ENCODE results near the gene CBLIF. TPM values are rescaled to one million over a fixed set of nuclear protein-coding genes. Genes with fewer than 3 reads are reported as not detected.

CBLIF gene
- total RNA-seq, 1 experiment from 2014 or later, result not detected

DNA sequence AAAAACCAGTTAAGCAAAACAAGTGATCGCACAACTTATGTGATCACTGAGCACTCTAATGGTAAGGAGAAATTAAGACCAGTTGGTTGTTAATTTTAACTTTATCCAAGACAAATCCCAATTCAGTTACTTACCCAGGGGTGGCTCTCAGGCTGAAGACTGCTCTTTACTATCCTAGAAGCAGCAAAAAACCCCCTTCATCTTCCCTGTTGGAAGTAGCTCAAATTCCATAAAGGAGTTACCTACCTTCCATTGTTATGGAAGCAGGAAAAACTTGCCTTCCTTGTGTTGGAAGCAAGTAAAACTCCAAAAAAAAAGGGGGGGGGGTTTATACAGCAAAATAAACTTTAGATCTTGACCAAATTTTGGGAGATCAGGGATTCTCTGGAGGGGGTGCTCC lies 29.5 kb downstream of the CBLIF start:
- Histone ChIP-seq H3K27me3 (ENCODE audit: insufficient read depth, low read depth) (no peaks in the 10 kb centered on the region), H3K79me2 (ENCODE audit: low read depth) (no peaks in the 10 kb centered on the region), H3K27ac (no peak overlapping the region), H3K9me2 (ENCODE audit: insufficient read depth) (no peaks in the 10 kb centered on the region), H2AFZ (no peak overlapping the region), H3K4me2 (no peak overlapping the region), H3K36me3 (ENCODE audit: low read depth) (no peaks in the 10 kb centered on the region), H3K4me3 (no peak overlapping the region), H3F3A (ENCODE audit: insufficient read depth, low read depth) (peaks cover 8% of the 10 kb centered on the region; the same call in 1 of the 2 replicates), H4K20me1 (ENCODE audit: insufficient read depth) (no peaks in the 10 kb centered on the region), H3K9me3 (ENCODE audit: insufficient read depth, low read depth) (no peaks in the 10 kb centered on the region), H3K4me1 (replicated peaks; ENCODE audit: insufficient read depth) (peaks cover 5% of the 10 kb centered on the region; the same call in 1 of the 2 replicates)
- POLR2A ChIA-PET (ENCODE audit: unreplicated experiment), result no interaction called here
- intact Hi-C loops (cut with micrococcal nuclease; ENCODE audit: unreplicated experiment), result loop anchor here (5.0 kb wide), 1 partner anchor 773 kb away; no protein-coding TSS in a partner anchor
- CTCF ChIA-PET, result interaction anchor here (0.6 kb wide), 2 partner anchors 9 to 113 kb away, joined by 3 to 4 read pairs; no protein-coding TSS in a partner anchor
- BruUV-seq (replicated peaks), result no TSS peak
- TF ChIP-seq, protein P1, sequence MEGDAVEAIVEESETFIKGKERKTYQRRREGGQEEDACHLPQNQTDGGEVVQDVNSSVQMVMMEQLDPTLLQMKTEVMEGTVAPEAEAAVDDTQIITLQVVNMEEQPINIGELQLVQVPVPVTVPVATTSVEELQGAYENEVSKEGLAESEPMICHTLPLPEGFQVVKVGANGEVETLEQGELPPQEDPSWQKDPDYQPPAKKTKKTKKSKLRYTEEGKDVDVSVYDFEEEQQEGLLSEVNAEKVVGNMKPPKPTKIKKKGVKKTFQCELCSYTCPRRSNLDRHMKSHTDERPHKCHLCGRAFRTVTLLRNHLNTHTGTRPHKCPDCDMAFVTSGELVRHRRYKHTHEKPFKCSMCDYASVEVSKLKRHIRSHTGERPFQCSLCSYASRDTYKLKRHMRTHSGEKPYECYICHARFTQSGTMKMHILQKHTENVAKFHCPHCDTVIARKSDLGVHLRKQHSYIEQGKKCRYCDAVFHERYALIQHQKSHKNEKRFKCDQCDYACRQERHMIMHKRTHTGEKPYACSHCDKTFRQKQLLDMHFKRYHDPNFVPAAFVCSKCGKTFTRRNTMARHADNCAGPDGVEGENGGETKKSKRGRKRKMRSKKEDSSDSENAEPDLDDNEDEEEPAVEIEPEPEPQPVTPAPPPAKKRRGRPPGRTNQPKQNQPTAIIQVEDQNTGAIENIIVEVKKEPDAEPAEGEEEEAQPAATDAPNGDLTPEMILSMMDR (conservative IDR thresholded peaks at IDR 0.05), result no peak
- TF ChIP-seq EZH2 (IDR thresholded peaks at IDR 0.05; ENCODE audit: low read depth), result no peak
- no peak for DNase-seq

DNA sequence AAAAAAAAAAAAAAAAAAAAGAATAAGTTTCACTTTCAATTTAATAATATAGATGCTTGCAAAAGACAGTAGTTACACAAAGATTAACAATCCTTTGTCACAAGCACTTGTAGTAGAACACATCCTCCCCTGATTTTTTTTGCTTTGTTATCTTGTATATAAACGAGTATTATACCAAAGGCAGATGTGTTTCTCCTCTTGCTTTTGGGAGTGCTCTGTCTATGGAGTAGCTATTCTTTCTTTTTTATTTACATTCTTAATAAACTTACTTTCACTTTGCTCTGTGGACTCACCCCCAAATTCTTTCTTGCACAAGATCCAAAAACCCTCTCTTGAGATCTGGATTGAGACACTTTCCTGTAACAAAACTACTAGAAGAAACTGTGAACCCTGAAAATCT lies 31.3 kb downstream of the CBLIF start:
- H3K4me3 ChIP-seq, result no peak overlapping the region
- H3K27me3 ChIP-seq (ENCODE audit: insufficient read depth, low read depth), result no peaks in the 10 kb centered on the region
- no peaks in the 10 kb centered on the region for H3K9me2 ChIP-seq (ENCODE audit: insufficient read depth)
- ChIA-PET POLR2A (ENCODE audit: unreplicated experiment) (no interaction called here), CTCF (no interaction called here)
- no peaks in the 10 kb centered on the region for H3K9me3 ChIP-seq (ENCODE audit: insufficient read depth, low read depth)
- H3K79me2 ChIP-seq (ENCODE audit: low read depth), result peaks cover 12% of the 10 kb centered on the region
- TF ChIP-seq EZH2 (IDR thresholded peaks at IDR 0.05; ENCODE audit: low read depth), result no peak
- TF ChIP-seq, protein P1 (conservative IDR thresholded peaks at IDR 0.05), result no peak
- no peaks in the 10 kb centered on the region for H4K20me1 ChIP-seq (ENCODE audit: insufficient read depth)
- 0 out of 2 replicates have a peak, but pooled peaks cover 2% of the 10 kb centered on the region for H3K36me3 ChIP-seq (ENCODE audit: low read depth)
- no peak for DNase-seq
- intact Hi-C loops (cut with micrococcal nuclease; ENCODE audit: unreplicated experiment), result loop anchor here (5.0 kb wide), 1 partner anchor 43 kb away; no protein-coding TSS in a partner anchor
- no TSS peak for BruUV-seq (replicated peaks)
- peaks cover 12% of the 10 kb centered on the region; the same call in 1 of the 2 replicates for H3K4me1 ChIP-seq (replicated peaks; ENCODE audit: insufficient read depth)
- peak overlapping the region; percentile 41; the same call in 1 of the 2 replicates for H3K4me2 ChIP-seq
- H3K27ac ChIP-seq, result no peak overlapping the region
- H3F3A ChIP-seq (ENCODE audit: insufficient read depth, low read depth), result peaks cover 16% of the 10 kb centered on the region; the same call in 1 of the 2 replicates
- H2AFZ ChIP-seq, result peak overlapping the region; percentile 60

- TF ChIP-seq, protein P1 (conservative IDR thresholded peaks at IDR 0.05), result no peak
- no peak for DNase-seq
- Histone ChIP-seq H3F3A (ENCODE audit: insufficient read depth, low read depth) (peaks cover 20% of the 10 kb centered on the region; the same call in 1 of the 2 replicates), H4K20me1 (ENCODE audit: insufficient read depth) (no peaks in the 10 kb centered on the region), H3K27ac (no peak overlapping the region), H2AFZ (no peak overlapping the region), H3K36me3 (ENCODE audit: low read depth) (0 out of 2 replicates have a peak, but pooled peaks cover 8% of the 10 kb centered on the region), H3K9me2 (ENCODE audit: insufficient read depth) (no peaks in the 10 kb centered on the region), H3K4me3 (no peak overlapping the region), H3K4me1 (replicated peaks; ENCODE audit: insufficient read depth) (peaks cover 14% of the 10 kb centered on the region; the same call in 1 of the 2 replicates), H3K9me3 (ENCODE audit: insufficient read depth, low read depth) (no peaks in the 10 kb centered on the region), H3K79me2 (ENCODE audit: low read depth) (peaks cover 18% of the 10 kb centered on the region), H3K27me3 (ENCODE audit: insufficient read depth, low read depth) (no peaks in the 10 kb centered on the region), H3K4me2 (no peak overlapping the region)
- ChIA-PET POLR2A (ENCODE audit: unreplicated experiment) (no interaction called here), CTCF (no interaction called here)
- BruUV-seq (replicated peaks), result no TSS peak
- intact Hi-C loops (cut with micrococcal nuclease; ENCODE audit: unreplicated experiment), result loop anchor here (5.0 kb wide), 1 partner anchor 44 kb away; no protein-coding TSS in a partner anchor
Measured at GRCh38 chr11:59813364-59813763, 31.9 kb downstream of the CBLIF start.
